GM21786 (cell line): ENCODE results near the gene KRTAP5-6.

Experiments used
- ATAC-seq: cut with Tn5 transposase; IDR thresholded peaks from one replicate; pipeline ENCODE4 v1.9.1; 2021; ENCODE audit not compliant: unreplicated experiment

KRTAP5-6 gene

GRCh38 chr11:1696608-1697570 is at the start of gene KRTAP5-6:
Gene KRTAP5-6, plus strand, starts transcription at chr11:1697195. Its CDS starts 51 bp downstream, at chr11:1697246.
- no peak for ATAC-seq

DNA sequence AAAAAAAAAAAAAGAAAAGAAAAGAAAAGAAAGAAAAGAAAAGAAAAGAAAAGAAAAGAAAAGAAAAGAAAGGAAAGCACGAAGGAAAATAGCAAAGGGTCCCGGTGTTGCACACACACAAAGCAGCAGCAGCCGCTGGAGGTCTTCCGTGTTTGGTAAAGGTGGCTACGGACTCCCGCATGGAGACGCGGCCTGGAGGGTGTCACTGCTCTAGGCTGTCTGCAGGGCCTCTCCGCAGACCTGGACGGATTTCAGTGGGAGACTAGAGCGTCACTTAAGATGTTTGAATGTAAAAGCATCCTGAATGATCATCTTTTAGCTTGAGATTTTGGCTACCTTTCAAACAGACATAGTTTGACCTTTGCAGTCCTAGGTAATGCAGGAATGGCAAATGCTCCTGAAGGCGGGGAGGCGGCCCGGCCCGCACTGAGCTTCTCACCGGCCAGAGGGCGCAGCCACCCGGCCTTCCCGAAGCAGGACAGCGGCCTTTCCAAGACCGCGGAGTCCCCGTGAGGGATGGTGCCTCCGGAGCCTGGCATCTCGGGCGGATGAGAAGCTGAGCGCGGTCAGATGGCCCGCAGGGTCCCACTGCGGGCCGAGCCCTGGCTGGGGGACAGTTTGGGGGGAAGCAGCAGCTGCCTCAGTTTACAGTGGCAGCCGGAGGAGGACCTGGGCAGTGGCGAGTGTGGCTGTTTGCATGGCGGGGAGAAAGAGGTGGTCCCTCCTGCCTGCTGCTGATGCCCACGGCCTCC is 48.9 kb upstream of the KRTAP5-6 start:
- ATAC-seq = no peak

- ATAC-seq = no peak
Measured at GRCh38 chr11:1648653-1649420, 48.2 kb upstream of the KRTAP5-6 start.

DNA sequence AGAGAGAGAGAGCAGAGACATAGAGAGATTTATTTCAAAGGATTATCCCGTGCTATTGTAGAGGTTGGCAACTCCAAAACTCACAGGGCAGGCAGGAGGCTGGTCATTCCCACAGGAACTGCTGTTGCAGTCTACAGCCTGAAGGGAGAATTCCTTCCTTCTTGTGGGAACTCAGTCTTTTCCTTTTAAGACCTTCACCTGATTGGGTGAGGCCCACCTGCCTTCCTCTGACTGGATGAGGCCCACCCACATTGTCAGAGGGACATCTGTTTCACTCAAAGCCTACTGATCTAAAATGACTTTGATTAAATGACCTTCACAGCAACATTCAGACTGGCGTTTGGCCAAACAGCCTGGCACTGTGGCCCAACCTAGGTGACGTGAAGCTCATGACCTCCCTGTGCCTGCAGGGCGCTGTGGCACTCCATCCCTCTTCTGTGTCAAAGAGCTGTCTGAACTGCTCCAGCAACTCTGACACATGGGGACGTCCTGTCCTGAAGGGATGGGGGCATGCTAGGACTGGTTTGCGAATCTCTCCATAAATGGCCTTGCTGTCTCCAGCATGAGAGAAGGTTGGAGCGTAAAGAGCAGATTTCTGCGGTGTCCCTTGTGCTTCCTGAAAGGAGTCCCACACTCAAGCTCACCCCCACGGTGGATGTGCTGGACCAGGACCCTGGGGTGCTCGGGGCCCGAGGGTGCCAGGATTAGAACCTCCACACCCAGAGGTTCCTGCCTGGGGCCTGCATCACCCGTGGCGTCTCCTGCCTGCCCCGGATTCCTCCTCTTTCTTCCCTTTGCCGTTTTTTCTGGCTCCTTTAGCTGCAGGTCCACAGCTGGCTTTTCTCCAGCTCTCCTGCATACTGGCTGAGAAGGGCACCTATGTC is 46.7 kb upstream of the KRTAP5-6 start:
- ATAC-seq = no peak

- ATAC-seq = no peak
Measured at GRCh38 chr11:1650918-1651262, 46.1 kb upstream of the KRTAP5-6 start.

DNA sequence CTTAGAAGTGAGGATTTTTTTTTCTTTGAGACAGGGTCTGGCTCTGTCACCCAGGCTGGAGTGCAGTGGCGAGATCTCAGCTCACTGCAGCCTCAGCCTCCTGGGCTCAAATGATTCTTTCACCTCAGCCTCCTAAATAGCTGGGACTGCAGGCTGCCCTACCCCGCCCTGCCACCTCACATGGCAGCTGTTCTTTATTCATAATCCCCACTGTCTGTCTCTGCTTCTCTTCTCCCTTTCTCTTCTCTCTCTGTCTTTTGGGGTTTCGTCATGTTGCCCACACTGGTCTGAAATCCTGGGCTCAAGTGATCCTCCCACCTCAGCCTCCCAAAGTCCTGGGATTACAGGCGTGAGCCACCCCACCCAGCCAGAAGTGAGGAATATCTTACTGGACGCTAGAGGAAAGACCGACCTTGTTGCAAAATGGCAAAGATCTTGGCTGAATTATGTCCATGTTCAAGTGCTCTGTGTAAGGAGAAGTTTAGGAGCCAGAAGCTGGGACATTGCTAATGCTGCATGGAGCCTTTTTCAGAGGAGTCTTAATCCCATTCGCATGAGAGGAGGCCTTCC is 45.5 kb upstream of the KRTAP5-6 start:
- no peak for ATAC-seq

GRCh38 chr11:1652026-1652425 is 45.0 kb upstream of the KRTAP5-6 start:
- ATAC-seq = no peak

DNA sequence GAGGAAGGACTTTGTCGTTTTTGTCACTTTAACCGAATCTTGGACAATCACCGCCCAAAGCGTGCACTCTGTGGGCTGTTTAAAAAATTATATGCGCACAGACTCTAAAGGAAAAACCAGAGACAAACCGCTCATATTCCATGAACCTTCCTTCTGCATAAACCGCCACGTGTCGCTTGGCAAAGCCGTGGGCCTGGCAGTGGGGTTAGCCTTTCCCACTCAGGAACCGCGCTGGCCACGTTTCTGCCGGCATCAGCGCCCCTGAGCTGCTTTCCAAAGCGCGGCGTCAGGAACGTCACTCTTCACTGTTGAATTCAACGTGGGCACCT is 44.6 kb upstream of the KRTAP5-6 start:
- no peak for ATAC-seq

GRCh38 chr11:1652771-1653540 is 44.0 kb upstream of the KRTAP5-6 start:
- no peak for ATAC-seq

GRCh38 chr11:1653541-1654387 is 43.2 kb upstream of the KRTAP5-6 start:
- no peak for ATAC-seq

- ATAC-seq = no peak
Measured at GRCh38 chr11:1654388-1655167, 42.4 kb upstream of the KRTAP5-6 start.

DNA sequence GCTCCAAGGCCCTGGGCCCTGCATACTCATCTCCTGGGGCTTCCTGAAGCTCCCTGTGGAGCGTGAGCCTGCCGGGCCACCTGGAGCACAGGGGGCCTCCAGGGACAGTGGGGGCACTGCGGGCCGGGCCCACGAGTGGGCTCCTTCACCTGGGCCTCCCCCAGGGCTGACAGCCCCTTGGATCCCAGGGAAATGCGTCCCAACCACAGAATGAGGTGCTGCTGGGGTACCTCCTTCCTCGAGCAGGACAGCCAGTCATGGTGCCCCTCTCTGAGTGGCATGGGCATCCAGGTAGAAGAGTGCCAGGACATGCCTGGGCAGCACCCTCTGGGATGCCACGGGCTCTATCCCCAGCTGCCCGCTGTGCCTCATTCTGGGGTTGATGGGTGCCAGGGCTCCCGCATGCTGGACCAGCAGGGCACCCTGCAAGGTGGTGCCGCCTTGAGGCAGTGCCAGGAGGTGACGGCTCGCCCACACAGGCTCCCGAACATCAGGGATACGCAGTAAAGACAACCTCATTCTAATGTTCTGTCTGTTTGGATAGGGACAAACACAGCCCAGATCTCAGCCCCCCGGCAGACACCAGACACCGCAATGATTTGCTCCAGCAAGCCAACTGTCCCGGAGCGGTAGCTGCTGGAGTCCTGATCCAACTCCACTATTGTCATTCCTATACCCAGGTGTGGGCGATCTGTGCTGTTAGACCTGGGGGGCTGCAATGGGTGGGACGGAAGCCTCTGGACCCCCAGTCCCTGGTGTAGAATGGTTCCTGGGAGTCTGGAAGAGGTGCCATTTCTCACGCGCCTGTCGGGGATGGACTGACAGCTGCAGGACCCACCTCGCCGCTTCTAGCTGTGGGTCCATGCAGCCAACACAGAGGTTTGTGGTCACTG is 41.6 kb upstream of the KRTAP5-6 start:
- no peak for ATAC-seq

GRCh38 chr11:1656061-1656441 is 40.9 kb upstream of the KRTAP5-6 start:
- no peak for ATAC-seq

DNA sequence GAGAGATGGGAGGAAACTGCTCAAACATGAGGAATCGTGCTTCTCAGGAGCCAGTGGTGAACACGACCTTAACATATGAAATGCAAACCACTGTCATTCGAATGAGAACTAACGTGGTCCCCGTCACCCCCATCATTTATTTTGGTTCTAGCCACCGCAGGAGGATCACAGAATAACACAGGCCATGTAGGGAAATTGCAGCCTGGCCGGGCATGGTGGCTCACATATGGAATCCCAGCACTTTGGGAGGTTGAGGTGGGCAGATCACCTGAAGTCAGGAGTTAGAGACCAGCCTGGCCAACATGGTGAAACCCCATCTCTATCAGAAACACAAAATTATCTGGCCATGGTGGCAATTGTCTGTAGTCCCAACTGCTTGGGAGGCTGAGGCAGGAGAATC is 40.3 kb upstream of the KRTAP5-6 start:
- no peak for ATAC-seq

DNA sequence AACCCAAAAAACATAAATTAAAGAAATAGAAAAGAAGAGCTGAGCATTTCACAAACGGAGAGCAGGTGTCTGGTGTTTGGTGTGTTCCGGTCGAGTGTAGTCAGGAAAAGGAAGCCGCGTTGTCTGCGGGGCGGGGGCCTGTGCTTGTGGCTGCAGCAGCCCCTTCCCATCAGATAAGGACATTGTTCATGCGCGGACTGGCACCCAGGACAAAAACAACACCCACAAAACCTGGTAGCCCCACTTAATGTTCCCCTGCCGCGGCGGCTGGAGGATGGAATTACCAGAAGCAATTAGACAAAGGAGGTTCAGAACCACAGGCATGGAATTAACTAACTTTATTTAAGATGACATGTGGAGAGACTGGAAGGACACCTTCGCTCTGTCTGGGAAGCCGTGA is 37.5 kb upstream of the KRTAP5-6 start:
- no peak for ATAC-seq

DNA sequence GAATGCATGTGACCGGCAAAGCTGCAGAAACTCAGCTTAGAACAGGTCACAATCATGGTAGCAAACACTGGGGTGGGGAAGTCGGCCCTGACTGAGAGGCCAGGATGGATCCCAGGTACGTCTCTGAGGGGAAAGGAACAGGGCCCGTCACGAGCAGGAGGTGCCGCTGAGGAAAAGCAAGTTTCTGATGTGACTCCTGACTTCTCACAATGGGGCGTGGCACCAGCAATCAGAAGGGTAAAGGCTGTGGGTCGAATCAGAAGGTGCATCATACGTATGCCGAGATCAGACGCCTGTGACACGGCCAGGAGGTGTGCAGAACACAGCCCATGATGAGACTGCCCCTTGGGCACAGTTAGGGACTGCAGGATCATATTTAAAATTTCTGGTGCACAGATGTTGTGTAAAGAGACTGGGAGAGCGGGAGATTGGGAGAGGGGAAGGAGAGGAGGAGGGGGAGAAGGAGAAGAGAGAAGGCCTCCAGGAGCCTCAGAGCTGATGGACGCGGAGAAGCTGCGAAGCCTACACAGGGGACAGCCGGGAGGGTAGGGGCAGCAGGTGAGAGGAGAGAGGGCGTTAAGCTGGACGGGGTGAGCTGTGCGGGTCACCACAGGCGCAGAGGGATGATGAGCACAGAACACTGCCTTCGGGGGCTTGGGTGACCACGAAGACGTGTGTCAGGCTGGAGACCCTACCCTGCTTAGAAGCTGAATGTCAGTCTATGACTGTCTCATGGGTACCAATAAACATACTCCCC is 36.7 kb upstream of the KRTAP5-6 start:
- no peak for ATAC-seq
